ENCODE data around the gene ATXN7. TPM values are rescaled to one million over a fixed set of nuclear protein-coding genes. Genes with fewer than 3 reads are reported as not detected.

Gene ATXN7
- total and polyA plus RNA-seq, 4 donors = 2.8 to 13.6 (median 5.6) TPM

DNA sequence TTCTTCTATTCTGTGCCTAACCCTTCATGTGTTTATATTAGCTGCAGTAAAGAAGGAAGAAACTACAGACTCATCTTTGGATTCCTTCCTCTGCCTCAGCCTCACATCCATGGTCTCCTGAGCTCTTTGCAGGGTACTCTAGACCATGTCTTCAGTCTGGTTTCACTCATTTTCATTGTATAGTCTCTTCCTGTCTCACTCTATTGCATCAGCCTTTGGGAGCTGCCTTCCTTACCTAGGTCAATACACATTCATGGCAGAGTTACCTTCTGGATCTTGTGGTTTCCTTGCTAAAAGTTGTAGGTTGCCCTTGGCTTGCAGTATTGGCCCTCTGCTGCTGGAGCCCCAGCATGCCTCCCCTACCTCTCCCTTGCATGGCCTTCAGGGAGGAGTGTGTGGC is 80.0 kb downstream of the ATXN7 start:
- H3K9ac ChIP-seq (ENCODE audit: low read depth in 1 of 2, low read length in 2 of 2) = no peak overlapping the region
- peaks cover 0 to 7% (median under 1%) of the 10 kb centered on the region in 4 donors for H3K4me1 ChIP-seq (ENCODE audit: control insufficient read depth in 4 of 4, insufficient read depth in 4 of 4, low read length in 3 of 4)
- no peaks in the 10 kb centered on the region for H3K9me3 ChIP-seq (ENCODE audit: control insufficient read depth in 4 of 4, low read length in 3 of 4)
- no peak for TF ChIP-seq RAD21 (IDR thresholded peaks at IDR 0.05)
- TF ChIP-seq HNF4G (IDR thresholded peaks at IDR 0.05) = no peak
- TF ChIP-seq TAF1 (conservative IDR thresholded peaks at IDR 0.05) = no peak
- TF ChIP-seq FOXA2 (IDR thresholded peaks at IDR 0.05) = no peak
- TF ChIP-seq, protein P1, sequence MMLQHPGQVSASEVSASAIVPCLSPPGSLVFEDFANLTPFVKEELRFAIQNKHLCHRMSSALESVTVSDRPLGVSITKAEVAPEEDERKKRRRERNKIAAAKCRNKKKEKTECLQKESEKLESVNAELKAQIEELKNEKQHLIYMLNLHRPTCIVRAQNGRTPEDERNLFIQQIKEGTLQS (IDR thresholded peaks at IDR 0.05) = no peak
- TF ChIP-seq, protein P2, sequence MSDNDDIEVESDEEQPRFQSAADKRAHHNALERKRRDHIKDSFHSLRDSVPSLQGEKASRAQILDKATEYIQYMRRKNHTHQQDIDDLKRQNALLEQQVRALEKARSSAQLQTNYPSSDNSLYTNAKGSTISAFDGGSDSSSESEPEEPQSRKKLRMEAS (IDR thresholded peaks at IDR 0.05) = no peak
- TF ChIP-seq NR2F2 (IDR thresholded peaks at IDR 0.05) = no peak
- TF ChIP-seq EGR1 (IDR thresholded peaks at IDR 0.05; ENCODE audit: low read depth in 2 of 2) = no peak
- TF ChIP-seq RXRA (IDR thresholded peaks at IDR 0.05) = no peak
- TF ChIP-seq JUND (IDR thresholded peaks at IDR 0.05) = no peak
- no peak for TF ChIP-seq SP1 (IDR thresholded peaks at IDR 0.05)
- TF ChIP-seq, protein P3, sequence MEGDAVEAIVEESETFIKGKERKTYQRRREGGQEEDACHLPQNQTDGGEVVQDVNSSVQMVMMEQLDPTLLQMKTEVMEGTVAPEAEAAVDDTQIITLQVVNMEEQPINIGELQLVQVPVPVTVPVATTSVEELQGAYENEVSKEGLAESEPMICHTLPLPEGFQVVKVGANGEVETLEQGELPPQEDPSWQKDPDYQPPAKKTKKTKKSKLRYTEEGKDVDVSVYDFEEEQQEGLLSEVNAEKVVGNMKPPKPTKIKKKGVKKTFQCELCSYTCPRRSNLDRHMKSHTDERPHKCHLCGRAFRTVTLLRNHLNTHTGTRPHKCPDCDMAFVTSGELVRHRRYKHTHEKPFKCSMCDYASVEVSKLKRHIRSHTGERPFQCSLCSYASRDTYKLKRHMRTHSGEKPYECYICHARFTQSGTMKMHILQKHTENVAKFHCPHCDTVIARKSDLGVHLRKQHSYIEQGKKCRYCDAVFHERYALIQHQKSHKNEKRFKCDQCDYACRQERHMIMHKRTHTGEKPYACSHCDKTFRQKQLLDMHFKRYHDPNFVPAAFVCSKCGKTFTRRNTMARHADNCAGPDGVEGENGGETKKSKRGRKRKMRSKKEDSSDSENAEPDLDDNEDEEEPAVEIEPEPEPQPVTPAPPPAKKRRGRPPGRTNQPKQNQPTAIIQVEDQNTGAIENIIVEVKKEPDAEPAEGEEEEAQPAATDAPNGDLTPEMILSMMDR (IDR thresholded peaks at IDR 0.05; ENCODE audit: low read depth, low read length, missing input control) = no peak
- TF ChIP-seq HNF4A (conservative IDR thresholded peaks at IDR 0.05) = no peak
- no peaks in the 10 kb centered on the region for H3K36me3 ChIP-seq (ENCODE audit: control insufficient read depth in 4 of 4, insufficient read depth in 3 of 4, low read depth in 1 of 4, low read length in 3 of 4)
- H3K27ac ChIP-seq (ENCODE audit: low read depth in 1 of 2, low read length in 2 of 2) = no peak overlapping the region
- H3K4me3 ChIP-seq (ENCODE audit: low read depth in 1 of 3, low read length in 3 of 3) = no peak overlapping the region
- DNase-seq (ENCODE audit: low spot score) = no peak
- no peaks in the 10 kb centered on the region for H3K27me3 ChIP-seq (ENCODE audit: control insufficient read depth in 4 of 4, insufficient read depth in 4 of 4, low read length in 3 of 4)

DNA sequence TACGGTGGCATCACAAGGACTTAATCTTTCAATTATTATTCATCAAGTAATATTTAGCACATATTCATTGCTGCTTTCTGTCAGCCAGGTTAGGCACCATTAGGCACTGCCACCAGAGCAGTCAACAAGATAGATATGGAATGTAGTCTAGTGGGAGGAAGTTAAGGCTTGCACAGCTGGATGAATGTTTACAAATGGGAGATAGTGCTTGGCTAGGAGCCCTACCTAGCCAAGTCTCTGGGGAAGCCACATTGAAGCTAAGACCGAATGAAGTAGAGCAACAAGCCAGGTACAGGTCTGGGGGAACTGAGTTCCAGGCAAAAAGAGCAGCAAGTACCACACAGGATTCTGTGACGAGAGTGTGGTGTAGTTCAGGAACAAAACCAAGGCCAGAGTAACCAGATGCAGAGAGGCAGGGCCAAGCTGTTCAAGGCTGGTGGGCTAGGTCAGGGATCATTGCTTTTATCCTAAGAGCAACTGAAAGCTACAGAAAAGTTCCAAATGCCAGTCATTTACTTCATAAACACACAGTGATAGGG is 82.0 kb downstream of the ATXN7 start:
- Histone ChIP-seq H3K27ac (ENCODE audit: low read depth in 1 of 2, low read length in 2 of 2) (no peak overlapping the region), H3K36me3 (ENCODE audit: control insufficient read depth in 4 of 4, insufficient read depth in 3 of 4, low read depth in 1 of 4, low read length in 3 of 4) (no peaks in the 10 kb centered on the region)
- 85% methylated on average over 3 of the region's 3 CpGs for WGBS

More for the DNA sequence above, 82.0 kb downstream of the ATXN7 start:
- Histone ChIP-seq H3K9ac (ENCODE audit: low read depth in 1 of 2, low read length in 2 of 2) (no peak overlapping the region), H3K4me1 (ENCODE audit: control insufficient read depth in 4 of 4, insufficient read depth in 4 of 4, low read length in 3 of 4) (peaks cover 0 to 8% (median under 1%) of the 10 kb centered on the region in 4 donors), H3K27me3 (ENCODE audit: control insufficient read depth in 4 of 4, insufficient read depth in 4 of 4, low read length in 3 of 4) (no peaks in the 10 kb centered on the region), H3K9me3 (ENCODE audit: control insufficient read depth in 4 of 4, low read length in 3 of 4) (no peaks in the 10 kb centered on the region), H3K4me3 (ENCODE audit: low read depth in 1 of 3, low read length in 3 of 3) (no peak overlapping the region)
- TF ChIP-seq JUND (IDR thresholded peaks at IDR 0.05) = no peak
- TF ChIP-seq, protein P4, sequence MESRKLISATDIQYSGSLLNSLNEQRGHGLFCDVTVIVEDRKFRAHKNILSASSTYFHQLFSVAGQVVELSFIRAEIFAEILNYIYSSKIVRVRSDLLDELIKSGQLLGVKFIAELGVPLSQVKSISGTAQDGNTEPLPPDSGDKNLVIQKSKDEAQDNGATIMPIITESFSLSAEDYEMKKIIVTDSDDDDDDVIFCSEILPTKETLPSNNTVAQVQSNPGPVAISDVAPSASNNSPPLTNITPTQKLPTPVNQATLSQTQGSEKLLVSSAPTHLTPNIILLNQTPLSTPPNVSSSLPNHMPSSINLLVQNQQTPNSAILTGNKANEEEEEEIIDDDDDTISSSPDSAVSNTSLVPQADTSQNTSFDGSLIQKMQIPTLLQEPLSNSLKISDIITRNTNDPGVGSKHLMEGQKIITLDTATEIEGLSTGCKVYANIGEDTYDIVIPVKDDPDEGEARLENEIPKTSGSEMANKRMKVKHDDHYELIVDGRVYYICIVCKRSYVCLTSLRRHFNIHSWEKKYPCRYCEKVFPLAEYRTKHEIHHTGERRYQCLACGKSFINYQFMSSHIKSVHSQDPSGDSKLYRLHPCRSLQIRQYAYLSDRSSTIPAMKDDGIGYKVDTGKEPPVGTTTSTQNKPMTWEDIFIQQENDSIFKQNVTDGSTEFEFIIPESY (IDR thresholded peaks at IDR 0.05) = no peak
- TF ChIP-seq, protein P5, sequence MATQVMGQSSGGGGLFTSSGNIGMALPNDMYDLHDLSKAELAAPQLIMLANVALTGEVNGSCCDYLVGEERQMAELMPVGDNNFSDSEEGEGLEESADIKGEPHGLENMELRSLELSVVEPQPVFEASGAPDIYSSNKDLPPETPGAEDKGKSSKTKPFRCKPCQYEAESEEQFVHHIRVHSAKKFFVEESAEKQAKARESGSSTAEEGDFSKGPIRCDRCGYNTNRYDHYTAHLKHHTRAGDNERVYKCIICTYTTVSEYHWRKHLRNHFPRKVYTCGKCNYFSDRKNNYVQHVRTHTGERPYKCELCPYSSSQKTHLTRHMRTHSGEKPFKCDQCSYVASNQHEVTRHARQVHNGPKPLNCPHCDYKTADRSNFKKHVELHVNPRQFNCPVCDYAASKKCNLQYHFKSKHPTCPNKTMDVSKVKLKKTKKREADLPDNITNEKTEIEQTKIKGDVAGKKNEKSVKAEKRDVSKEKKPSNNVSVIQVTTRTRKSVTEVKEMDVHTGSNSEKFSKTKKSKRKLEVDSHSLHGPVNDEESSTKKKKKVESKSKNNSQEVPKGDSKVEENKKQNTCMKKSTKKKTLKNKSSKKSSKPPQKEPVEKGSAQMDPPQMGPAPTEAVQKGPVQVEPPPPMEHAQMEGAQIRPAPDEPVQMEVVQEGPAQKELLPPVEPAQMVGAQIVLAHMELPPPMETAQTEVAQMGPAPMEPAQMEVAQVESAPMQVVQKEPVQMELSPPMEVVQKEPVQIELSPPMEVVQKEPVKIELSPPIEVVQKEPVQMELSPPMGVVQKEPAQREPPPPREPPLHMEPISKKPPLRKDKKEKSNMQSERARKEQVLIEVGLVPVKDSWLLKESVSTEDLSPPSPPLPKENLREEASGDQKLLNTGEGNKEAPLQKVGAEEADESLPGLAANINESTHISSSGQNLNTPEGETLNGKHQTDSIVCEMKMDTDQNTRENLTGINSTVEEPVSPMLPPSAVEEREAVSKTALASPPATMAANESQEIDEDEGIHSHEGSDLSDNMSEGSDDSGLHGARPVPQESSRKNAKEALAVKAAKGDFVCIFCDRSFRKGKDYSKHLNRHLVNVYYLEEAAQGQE (IDR thresholded peaks at IDR 0.05) = no peak
- TF ChIP-seq GABPA (IDR thresholded peaks at IDR 0.05 in 1 of 2, conservative IDR thresholded peaks at IDR 0.05 in 1 of 2) = no peak
- no peak for DNase-seq (ENCODE audit: low spot score)

Data from liver (tissue), 9 donors.